Suprapubic skin (tissue), 4 donors: Measurements from ENCODE around the gene NARS2. TPM values are rescaled to one million over a fixed set of nuclear protein-coding genes. Genes with fewer than 3 reads are reported as not detected.

Experiments
- DNase-seq, 2 donors: peaks; one replicate each; pipeline ENCODE4 v3.0.0-alpha.2; 2019; ENCODE audit warnings: low spot score in 2 of 2
- H3K27ac ChIP-seq: fragments of 200-600 bp; sonication (generic); one replicate; pipeline ENCODE4 v1.5.1; 2019
- H3K27me3 ChIP-seq: fragments of 200-600 bp; sonication (generic); one replicate; pipeline ENCODE4 v1.5.1; 2019
- H3K36me3 ChIP-seq: fragments of 200-600 bp; sonication (generic); one replicate; pipeline ENCODE4 v1.5.1; 2019
- H3K4me1 ChIP-seq: fragments of 200-600 bp; sonication (generic); one replicate; pipeline ENCODE4 v1.5.1; 2019
- H3K4me3 ChIP-seq: fragments of 200-600 bp; sonication (generic); one replicate; pipeline ENCODE4 v1.5.1; 2019; ENCODE audit warnings: mild to moderate bottlenecking
- H3K9me3 ChIP-seq: fragments of 200-600 bp; sonication (generic); one replicate; pipeline ENCODE4 v1.5.1; 2019
- EP300 ChIP-seq: sonication (generic); formaldehyde crosslinking; IDR thresholded peaks from one replicate; pipeline ENCODE4 v1.6.1; 2017; ENCODE audit warnings: antibody characterized with exemption
- POLR2A ChIP-seq, 2 donors: fragments of 450-650 bp; IDR thresholded peaks; one replicate each; pipeline ENCODE4 v1.6.1; 2017; ENCODE audit warnings: antibody characterized with exemption in 2 of 2, mild to moderate bottlenecking in 2 of 2, moderate library complexity in 2 of 2
- POLR2AphosphoS5 ChIP-seq, 3 donors: sonication (generic); formaldehyde crosslinking; IDR thresholded peaks; one replicate each; pipeline ENCODE4 v1.6.1; 2017; ENCODE audit warnings: antibody characterized with exemption in 3 of 3
- WGBS: methylation state at CpG from one replicate; pipeline ENCODE4 v1.1.5; 2018; 5-methylcytosine and 5-hydroxymethylcytosine counted together
- total RNA-seq, 4 donors: library from RNA; depleted of rRNA; stranded (reverse); fragments of >200 nt; gene quantifications; one replicate each; pipeline ENCODE4 v1.1.0, GENCODE V29; 2016
- TF ChIP-seq, protein P1 (sequence below), 2 donors: fragments of 200-600 bp in 1 of 2; fragments of 450-650 bp in 1 of 2; sonication (generic) in 1 of 2; IDR thresholded peaks; one replicate each; pipeline ENCODE4 v1.5.1; 2016 to 2019; ENCODE audit warnings: antibody characterized with exemption in 2 of 2, mild to moderate bottlenecking in 1 of 2, moderate library complexity in 1 of 2

NARS2 gene
- total RNA-seq, 4 donors from 2014 or later, result 10.9 to 14.7 (median 14.7) TPM

- no peak overlapping the region for H3K27ac ChIP-seq
- peak in 1 of 2 donors; percentile 84 for DNase-seq
Measured at GRCh38 chr11:78419327-78419726, 155.3 kb downstream of the NARS2 start.

GRCh38 chr11:78418584-78419211 lies 156.0 kb downstream of the NARS2 start:
- Histone ChIP-seq H3K9me3 (no peaks in the 10 kb centered on the region), H3K4me3 (peak overlapping the region; percentile 93), H3K27me3 (no peaks in the 10 kb centered on the region), H3K4me1 (peaks cover 48% of the 10 kb centered on the region), H3K36me3 (no peaks in the 10 kb centered on the region), H3K27ac (peak overlapping the region; percentile 96)
- DNase-seq, result no peak
- TF ChIP-seq, protein P1, sequence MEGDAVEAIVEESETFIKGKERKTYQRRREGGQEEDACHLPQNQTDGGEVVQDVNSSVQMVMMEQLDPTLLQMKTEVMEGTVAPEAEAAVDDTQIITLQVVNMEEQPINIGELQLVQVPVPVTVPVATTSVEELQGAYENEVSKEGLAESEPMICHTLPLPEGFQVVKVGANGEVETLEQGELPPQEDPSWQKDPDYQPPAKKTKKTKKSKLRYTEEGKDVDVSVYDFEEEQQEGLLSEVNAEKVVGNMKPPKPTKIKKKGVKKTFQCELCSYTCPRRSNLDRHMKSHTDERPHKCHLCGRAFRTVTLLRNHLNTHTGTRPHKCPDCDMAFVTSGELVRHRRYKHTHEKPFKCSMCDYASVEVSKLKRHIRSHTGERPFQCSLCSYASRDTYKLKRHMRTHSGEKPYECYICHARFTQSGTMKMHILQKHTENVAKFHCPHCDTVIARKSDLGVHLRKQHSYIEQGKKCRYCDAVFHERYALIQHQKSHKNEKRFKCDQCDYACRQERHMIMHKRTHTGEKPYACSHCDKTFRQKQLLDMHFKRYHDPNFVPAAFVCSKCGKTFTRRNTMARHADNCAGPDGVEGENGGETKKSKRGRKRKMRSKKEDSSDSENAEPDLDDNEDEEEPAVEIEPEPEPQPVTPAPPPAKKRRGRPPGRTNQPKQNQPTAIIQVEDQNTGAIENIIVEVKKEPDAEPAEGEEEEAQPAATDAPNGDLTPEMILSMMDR (IDR thresholded peaks at IDR 0.05), result no peak
- TF ChIP-seq EP300 (no peak), POLR2AphosphoS5 (IDR thresholded peaks at IDR 0.05) (no peak), POLR2A (IDR thresholded peaks at IDR 0.05) (no peak)
- WGBS, result 33% methylated on average over 11 of the region's 11 CpGs

More at GRCh38 chr11:78419327-78419726, 155.3 kb downstream of the NARS2 start:
- H3K36me3 ChIP-seq, result no peaks in the 10 kb centered on the region
- TF ChIP-seq POLR2AphosphoS5 (IDR thresholded peaks at IDR 0.05) (peak in 2 of 3 donors; percentile 27 to 71), POLR2A (IDR thresholded peaks at IDR 0.05) (no peak)
- H3K9me3 ChIP-seq, result no peaks in the 10 kb centered on the region
- no peak overlapping the region for H3K4me3 ChIP-seq
- no peaks in the 10 kb centered on the region for H3K27me3 ChIP-seq
- 21% methylated on average over 5 of the region's 5 CpGs for WGBS
- H3K4me1 ChIP-seq, result peaks cover 47% of the 10 kb centered on the region

GRCh38 chr11:78417888-78418583 lies 156.6 kb downstream of the NARS2 start:
- H3K9me3 ChIP-seq, result no peaks in the 10 kb centered on the region
- WGBS, result 0% methylated on average over 19 of the region's 68 CpGs
- no peaks in the 10 kb centered on the region for H3K27me3 ChIP-seq
- H3K4me1 ChIP-seq, result peaks cover 48% of the 10 kb centered on the region
- peak; percentile 83 to 90 for DNase-seq
- no peaks in the 10 kb centered on the region for H3K36me3 ChIP-seq
- peak overlapping the region; percentile 96 for H3K27ac ChIP-seq
- H3K4me3 ChIP-seq, result peak overlapping the region; percentile 93
- TF ChIP-seq EP300 (no peak), POLR2AphosphoS5 (IDR thresholded peaks at IDR 0.05) (peak in 1 of 3 donors; percentile 33), POLR2A (IDR thresholded peaks at IDR 0.05) (peak; percentile 33 to 87)
- TF ChIP-seq, protein P1 (IDR thresholded peaks at IDR 0.05), result no peak

DNA sequence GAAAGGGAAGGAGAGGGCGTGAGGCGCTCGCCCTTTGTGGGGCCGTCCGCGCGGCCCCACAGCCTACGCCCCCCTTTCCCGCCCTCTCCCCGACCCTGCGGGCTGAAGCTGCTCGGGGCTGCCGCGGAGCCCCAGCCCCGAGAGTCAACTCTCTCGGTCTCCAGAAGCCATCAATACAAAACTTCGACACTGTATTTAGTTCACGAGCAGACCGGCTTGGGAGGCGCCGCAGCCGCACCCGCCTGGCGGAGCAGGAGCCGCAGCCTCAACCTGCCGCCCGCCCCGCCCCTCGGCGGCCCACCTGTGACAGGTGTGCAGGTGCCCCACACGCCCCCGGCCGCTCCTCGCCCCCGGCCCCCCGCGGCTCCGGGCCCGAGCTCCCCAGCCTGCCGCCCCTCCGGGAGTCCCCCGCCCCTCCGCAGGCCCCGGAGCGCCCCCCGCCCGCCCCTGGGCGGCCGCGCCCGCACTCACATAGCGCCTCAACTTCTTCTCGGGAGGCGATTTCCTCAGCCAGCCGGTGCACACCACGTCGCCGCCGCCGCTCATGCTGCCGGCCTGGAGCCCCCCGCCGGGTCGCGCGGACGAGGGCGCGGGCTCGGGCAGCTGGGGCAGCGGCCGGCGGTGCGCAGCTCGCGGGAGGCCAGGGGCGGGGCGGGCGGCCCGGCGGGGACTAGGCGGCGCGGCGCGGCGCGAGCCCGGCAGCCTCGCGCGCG lies 157.3 kb downstream of the NARS2 start, which contains the start of gene GAB2:
Gene GAB2 (minus strand): TSS at position 646 of the 713 bp plus-strand sequence. CDS start 100 bp downstream, at position 546.
- H3K9me3 ChIP-seq, result no peaks in the 10 kb centered on the region
- H3K4me3 ChIP-seq, result peak within 1 kb of the TSS; percentile 93
- peak within 1 kb of the TSS; percentile 96 for H3K27ac ChIP-seq
- WGBS, result under 1% methylated on average over 18 of the region's 93 CpGs
- H3K4me1 ChIP-seq, result peaks cover 48% of the 10 kb centered on the region
- TF ChIP-seq, protein P1 (IDR thresholded peaks at IDR 0.05), result no peak
- no peak for TF ChIP-seq POLR2AphosphoS5 (IDR thresholded peaks at IDR 0.05)
- no peak for TF ChIP-seq POLR2A (IDR thresholded peaks at IDR 0.05)
- no peak for TF ChIP-seq EP300
- H3K36me3 ChIP-seq, result no peaks in the 10 kb centered on the region
- DNase-seq, result peak in 1 of 2 donors; percentile 71
- H3K27me3 ChIP-seq, result no peaks in the 10 kb centered on the region

DNA sequence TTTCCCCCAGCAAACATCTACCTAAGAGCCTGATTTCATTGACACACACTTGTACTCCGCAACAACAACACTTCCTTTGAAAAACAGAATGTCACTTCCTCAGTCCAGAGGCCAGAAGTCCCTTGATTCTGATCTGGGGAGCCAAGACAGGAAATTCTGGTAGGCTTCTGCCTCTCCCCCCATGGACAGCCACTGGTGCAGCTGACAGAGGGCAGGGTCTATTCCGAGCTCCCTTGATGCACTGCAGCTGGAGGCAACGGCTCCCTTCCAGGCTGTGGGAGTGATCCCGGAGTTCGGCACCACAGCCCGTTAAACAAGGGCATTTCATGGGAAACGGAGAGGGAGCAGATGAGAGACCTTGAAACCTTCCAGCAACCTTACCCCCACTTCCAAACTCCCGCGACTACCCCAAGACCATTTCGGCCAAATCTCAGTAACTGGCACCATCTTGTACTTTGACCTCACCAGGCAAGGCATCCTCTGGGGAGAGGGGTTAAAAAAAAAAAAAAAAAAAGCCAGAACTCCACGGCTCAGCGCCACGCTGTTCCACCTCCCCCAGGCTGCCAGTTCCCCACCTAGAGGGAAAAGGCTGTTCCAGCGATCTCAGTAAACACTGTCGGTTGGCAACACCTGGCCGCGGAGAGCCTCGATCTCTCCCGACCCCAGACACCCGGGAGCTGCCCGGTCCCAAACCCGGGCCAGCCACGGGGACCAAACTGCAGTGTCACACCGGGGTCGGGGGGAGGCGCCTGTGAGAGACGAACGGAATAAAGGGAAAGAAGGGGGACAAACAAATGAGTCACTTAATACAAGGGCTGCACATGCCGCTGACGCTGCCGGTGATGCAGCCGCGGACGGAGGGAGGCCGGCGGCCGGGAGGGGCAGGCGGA lies 158.1 kb downstream of the NARS2 start:
- Histone ChIP-seq H3K4me1 (peaks cover 48% of the 10 kb centered on the region), H3K27ac (peak overlapping the region; percentile 96), H3K36me3 (no peaks in the 10 kb centered on the region), H3K27me3 (no peaks in the 10 kb centered on the region), H3K9me3 (no peaks in the 10 kb centered on the region), H3K4me3 (peak overlapping the region; percentile 93)
- TF ChIP-seq, protein P1 (IDR thresholded peaks at IDR 0.05), result peak; percentile 33 to 43
- TF ChIP-seq EP300 (no peak), POLR2A (IDR thresholded peaks at IDR 0.05) (peak; percentile 31 to 90), POLR2AphosphoS5 (IDR thresholded peaks at IDR 0.05) (peak; percentile 21 to 82 (median 30))
- DNase-seq, result peak; percentile 93 to 95
- 3% methylated on average over 30 of the region's 38 CpGs for WGBS
